ENCODE measurements around the gene MRPS7. TPM values are rescaled to one million over a fixed set of nuclear protein-coding genes. Genes with fewer than 3 reads are reported as not detected.
A peak's percentile ranks its signal among the peaks of the same experiment; 100 is the strongest.

Gene MRPS7
- total RNA-seq, 1 donor from 2014 or later, result 60.9 TPM

DNA sequence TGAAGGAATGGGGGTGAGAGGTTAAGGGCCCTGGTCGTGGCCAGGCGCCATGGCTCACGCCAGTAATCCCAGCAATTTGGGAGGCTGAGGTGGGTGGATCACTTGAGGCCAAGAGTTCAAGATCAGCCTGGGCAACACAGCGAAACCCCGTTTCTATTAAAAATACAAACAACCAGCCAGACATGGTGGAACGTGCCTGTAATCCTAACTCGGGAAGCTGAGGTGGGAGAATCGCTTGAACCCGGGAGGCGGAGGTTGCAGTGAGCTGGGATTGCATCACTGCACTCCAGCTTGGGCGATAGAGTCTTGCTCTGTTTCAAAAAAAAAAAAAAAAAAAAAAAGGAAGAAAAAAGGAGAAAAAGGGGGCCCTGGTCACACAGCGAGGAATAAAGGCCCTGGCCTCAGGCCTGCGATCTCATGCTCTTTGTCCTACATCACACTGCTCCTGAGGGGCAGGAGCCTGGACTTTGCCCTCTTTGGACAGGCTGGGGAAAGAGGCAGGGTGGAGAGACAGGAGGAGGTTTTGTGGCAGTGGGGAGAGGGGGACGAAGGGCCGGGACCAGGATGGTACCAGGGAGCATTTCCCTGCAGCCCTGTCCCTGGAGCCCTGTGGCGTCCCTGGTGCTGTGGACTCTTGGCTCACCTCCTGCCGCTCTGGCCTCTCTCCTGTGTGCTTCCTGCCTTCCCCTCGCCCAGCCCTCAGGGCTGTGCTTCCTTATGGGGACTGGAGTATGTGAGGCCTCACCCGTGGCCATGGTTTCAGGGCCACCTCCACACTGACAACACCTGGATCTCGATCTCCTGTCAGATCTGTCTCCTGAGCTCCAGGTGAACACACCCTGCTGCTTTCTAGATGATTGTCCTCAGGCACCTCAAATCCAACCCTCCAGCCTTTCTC is 47.3 kb downstream of the MRPS7 start:
- peak in 1 of 2 donors; percentile 17 for DNase-seq (ENCODE audit: low read depth in 2 of 2)

DNA sequence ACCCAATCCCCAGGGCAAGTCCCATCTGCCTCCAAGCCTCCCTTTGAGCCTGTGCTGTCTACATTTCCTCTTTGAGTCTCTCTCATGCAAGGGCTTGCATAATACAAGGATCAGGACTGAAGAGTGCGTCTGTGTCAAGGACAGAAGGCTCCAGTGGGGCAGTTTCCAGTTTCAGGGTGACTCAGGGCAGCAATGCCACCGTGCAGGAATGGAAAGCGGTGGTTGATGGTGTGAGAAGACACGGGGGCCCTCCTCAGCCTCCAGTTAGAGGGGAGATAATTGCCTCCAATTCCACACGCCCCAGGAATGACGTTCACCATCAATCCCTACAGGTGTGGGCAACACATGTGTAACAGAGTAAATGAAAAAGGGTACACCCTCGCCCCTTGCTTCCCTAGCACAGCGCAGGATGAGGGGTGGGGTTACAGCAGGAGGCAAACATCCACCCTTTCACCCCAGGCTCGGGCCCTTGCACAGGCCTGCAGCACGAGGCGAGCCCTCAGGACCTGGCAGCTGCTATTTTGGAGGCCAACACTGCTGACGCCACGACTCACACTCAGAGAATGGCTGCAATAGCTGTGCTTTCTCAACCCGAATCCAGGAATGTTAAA is 52.4 kb downstream of the MRPS7 start:
- DNase-seq (ENCODE audit: low read depth in 2 of 2), result no peak

DNA sequence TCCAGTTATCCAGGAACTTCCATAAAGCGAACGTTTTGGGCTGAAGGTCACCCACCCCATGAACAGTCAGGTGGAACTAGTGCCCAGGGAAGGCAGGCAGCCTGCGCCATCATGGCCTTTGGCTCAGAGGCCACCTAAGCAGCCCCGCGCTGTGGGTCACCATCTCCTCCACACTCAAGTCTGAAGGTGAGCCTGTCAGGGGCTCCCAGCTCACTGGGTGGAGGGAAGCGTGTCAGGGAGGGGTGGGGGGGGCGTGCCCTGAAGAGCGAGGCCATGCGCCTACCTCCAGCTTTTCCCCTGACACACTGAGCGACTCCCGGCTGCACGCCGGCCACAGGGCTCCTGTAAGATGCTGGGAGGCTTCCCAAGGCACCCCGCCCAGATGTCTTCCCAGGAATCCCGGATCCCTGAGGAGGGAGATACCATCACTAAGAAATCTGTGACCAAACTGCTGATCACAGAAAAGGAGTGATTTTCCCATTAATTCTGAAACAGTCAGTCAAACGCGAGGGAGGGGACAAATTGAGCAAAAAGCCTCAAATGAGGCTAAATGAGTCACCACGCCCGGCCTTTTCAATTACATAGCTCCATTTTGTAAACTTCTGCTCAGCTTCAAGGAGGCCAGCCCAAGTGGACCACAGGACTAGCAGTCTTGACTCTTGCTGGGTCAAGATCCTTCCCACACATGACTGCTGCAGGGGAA is 54.0 kb downstream of the MRPS7 start:
- no peak for DNase-seq (ENCODE audit: low read depth in 2 of 2)

Other genes starting within 250 kb of the MRPS7 start
- gene MRPL58, start 249.2 kb upstream of the MRPS7 start, total RNA-seq, result 17.9 and 19.4 TPM in 2 replicates
- 156 and 219 TPM in 2 replicates for gene ATP5PD, start 214.9 kb upstream of the MRPS7 start, total RNA-seq
- 9.2 and 11.9 TPM in 2 replicates for gene KCTD2, start 214.7 kb upstream of the MRPS7 start, total RNA-seq
- 2.0 and 3.9 TPM in 2 replicates for gene SLC16A5, start 173.9 kb upstream of the MRPS7 start, total RNA-seq
- gene ARMC7, start 151.9 kb upstream of the MRPS7 start, total RNA-seq, result 2.4 and 2.8 TPM in 2 replicates
- gene NT5C, start 130.1 kb upstream of the MRPS7 start, total RNA-seq, result 34.7 and 38.7 TPM in 2 replicates
- gene JPT1, start 107.4 kb upstream of the MRPS7 start, total RNA-seq, result 72.4 and 119 TPM in 2 replicates
- gene SUMO2, start 78.9 kb upstream of the MRPS7 start, total RNA-seq, result 89.4 and 100 TPM in 2 replicates
- 28.3 and 31.5 TPM in 2 replicates for gene NUP85, start 56.2 kb upstream of the MRPS7 start, total RNA-seq
- 6.1 and 10.5 TPM in 2 replicates for gene GGA3, start 273 bp upstream of the MRPS7 start, total RNA-seq
- gene MIF4GD, start 9.4 kb downstream of the MRPS7 start, total RNA-seq, result 7.4 and 7.5 TPM in 2 replicates
- gene SLC25A19, start 27.6 kb downstream of the MRPS7 start, total RNA-seq, result 3.9 and 6.5 TPM in 2 replicates
- 55.6 and 77.4 TPM in 2 replicates for gene GRB2, start 143.8 kb downstream of the MRPS7 start, total RNA-seq
- 20.0 and 20.6 TPM in 2 replicates for gene TMEM94, start 194.8 kb downstream of the MRPS7 start, total RNA-seq